HL-60 (cell line): ENCODE data around the gene WDR77.

Experiments used
- DNase-seq, 2 experiments: peaks; one replicate each; pipeline ENCODE4 v3.0.0-alpha.2; 2010 to 2020; ENCODE audit warnings: low read depth in 1 of 2, low spot score in 1 of 2
- H3K27ac ChIP-seq: fragments of 250-450 bp; sonication (Bioruptor Pico); replicated peaks from 2 replicates; pipeline ENCODE4 v1.5.1; 2020; ENCODE audit warnings: mild to moderate bottlenecking, moderate library complexity
- H3K27me3 ChIP-seq: fragments of 250-450 bp; sonication (Bioruptor Pico); 2 replicates; pipeline ENCODE4 v1.5.1; 2021; ENCODE audit warnings: mild to moderate bottlenecking, moderate library complexity; ENCODE audit not compliant: insufficient read depth, poor library complexity, severe bottlenecking
- H3K4me3 ChIP-seq: replicated peaks from 2 replicates; pipeline ENCODE4 v1.5.1; 2011; ENCODE audit warnings: mild to moderate bottlenecking, control low read depth, low read length; ENCODE audit not compliant: insufficient read depth
- GABPA ChIP-seq: IDR thresholded peaks from 2 replicates; pipeline ENCODE4 v1.6.1; 2012; ENCODE audit warnings: low read depth
- POLR2AphosphoS5 ChIP-seq: IDR thresholded peaks from 2 replicates; pipeline ENCODE4 v1.6.1; 2012; ENCODE audit warnings: low read depth
- SPI1 ChIP-seq: IDR thresholded peaks from 2 replicates; pipeline ENCODE4 v1.6.1; 2012; ENCODE audit warnings: low read depth, mild to moderate bottlenecking, borderline replicate concordance
- TF ChIP-seq, protein P1 (sequence below): IDR thresholded peaks from 2 replicates; pipeline ENCODE4 v1.6.1; 2012; ENCODE audit warnings: low read depth; ENCODE audit not compliant: insufficient replicate concordance
- TF ChIP-seq, protein P2 (sequence below): IDR thresholded peaks from one replicate; pipeline ENCODE4 v1.5.1; 2011; ENCODE audit warnings: low read length, control low read depth, inconsistent platforms; ENCODE audit not compliant: insufficient read depth

WDR77 gene

DNA sequence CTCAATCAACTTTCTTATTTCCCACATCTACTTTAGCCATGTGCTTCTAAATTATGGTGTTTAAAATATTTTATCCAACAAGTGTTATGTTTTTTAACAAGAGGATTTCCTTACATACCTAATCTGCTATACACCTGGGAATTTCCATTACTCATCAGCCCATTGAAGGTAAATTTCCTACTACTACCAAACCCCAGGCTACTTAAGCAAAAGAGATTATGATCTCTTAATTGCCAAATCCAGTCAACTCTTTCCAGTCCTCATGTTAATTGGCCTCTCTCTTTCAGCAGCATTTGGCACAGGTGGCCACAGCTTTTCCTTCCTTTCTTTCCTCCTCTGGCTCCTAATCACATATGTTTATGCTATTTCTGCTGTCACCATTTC lies 19.7 kb upstream of the WDR77 start:
- TF ChIP-seq POLR2AphosphoS5 (no peak), SPI1 (no peak), GABPA (no peak)
- TF ChIP-seq, protein P1, sequence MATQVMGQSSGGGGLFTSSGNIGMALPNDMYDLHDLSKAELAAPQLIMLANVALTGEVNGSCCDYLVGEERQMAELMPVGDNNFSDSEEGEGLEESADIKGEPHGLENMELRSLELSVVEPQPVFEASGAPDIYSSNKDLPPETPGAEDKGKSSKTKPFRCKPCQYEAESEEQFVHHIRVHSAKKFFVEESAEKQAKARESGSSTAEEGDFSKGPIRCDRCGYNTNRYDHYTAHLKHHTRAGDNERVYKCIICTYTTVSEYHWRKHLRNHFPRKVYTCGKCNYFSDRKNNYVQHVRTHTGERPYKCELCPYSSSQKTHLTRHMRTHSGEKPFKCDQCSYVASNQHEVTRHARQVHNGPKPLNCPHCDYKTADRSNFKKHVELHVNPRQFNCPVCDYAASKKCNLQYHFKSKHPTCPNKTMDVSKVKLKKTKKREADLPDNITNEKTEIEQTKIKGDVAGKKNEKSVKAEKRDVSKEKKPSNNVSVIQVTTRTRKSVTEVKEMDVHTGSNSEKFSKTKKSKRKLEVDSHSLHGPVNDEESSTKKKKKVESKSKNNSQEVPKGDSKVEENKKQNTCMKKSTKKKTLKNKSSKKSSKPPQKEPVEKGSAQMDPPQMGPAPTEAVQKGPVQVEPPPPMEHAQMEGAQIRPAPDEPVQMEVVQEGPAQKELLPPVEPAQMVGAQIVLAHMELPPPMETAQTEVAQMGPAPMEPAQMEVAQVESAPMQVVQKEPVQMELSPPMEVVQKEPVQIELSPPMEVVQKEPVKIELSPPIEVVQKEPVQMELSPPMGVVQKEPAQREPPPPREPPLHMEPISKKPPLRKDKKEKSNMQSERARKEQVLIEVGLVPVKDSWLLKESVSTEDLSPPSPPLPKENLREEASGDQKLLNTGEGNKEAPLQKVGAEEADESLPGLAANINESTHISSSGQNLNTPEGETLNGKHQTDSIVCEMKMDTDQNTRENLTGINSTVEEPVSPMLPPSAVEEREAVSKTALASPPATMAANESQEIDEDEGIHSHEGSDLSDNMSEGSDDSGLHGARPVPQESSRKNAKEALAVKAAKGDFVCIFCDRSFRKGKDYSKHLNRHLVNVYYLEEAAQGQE, result no peak
- TF ChIP-seq, protein P2, sequence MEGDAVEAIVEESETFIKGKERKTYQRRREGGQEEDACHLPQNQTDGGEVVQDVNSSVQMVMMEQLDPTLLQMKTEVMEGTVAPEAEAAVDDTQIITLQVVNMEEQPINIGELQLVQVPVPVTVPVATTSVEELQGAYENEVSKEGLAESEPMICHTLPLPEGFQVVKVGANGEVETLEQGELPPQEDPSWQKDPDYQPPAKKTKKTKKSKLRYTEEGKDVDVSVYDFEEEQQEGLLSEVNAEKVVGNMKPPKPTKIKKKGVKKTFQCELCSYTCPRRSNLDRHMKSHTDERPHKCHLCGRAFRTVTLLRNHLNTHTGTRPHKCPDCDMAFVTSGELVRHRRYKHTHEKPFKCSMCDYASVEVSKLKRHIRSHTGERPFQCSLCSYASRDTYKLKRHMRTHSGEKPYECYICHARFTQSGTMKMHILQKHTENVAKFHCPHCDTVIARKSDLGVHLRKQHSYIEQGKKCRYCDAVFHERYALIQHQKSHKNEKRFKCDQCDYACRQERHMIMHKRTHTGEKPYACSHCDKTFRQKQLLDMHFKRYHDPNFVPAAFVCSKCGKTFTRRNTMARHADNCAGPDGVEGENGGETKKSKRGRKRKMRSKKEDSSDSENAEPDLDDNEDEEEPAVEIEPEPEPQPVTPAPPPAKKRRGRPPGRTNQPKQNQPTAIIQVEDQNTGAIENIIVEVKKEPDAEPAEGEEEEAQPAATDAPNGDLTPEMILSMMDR, result no peak
- Histone ChIP-seq H3K27ac (no peak overlapping the region), H3K27me3 (no peaks in the 10 kb centered on the region), H3K4me3 (no peak overlapping the region)
- no peak for DNase-seq

DNA sequence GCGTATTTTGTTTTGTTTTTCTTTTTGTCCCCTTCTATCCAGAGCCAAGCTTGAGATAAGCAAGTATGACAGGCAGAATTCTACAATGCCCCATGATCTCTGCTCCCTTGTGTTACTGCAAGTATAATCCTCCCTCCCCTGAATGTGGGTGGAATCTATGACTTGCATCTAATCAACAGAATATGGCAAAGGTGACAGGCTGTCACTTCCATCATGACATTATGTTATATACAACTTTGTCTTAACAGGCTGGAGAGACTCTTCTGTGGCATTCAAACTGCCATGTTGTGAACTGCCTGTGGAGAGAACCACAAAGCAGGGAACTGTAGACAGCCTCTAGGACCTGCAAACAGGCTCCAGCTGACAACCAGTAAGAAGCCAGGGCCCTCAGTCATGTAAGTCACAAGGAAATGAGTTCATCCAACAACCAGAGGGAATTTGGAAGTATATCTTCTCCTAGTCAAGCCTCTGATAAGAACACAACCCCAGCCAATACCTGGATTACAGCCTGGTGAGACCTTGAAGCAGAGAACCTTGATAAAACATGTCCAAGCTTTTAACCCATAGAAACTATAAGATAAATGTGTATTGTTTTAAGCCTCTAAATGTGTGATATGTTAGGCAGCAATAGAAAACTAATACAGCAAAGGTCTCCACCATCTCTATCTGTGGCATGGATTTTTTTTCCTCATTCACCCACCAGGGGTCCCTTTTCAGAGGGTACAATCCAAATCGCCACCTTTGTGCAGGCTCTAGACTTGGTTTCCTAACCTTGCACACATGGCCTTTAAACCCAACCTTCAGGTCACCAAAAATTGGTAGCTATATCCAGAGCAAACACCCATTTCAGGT lies 19.0 kb upstream of the WDR77 start:
- no peak for DNase-seq
- no peak overlapping the region for H3K4me3 ChIP-seq
- H3K27ac ChIP-seq, result no peak overlapping the region
- no peak for TF ChIP-seq GABPA
- TF ChIP-seq, protein P2, result no peak
- TF ChIP-seq SPI1, result no peak
- TF ChIP-seq, protein P1, result no peak
- no peak for TF ChIP-seq POLR2AphosphoS5
- H3K27me3 ChIP-seq, result no peaks in the 10 kb centered on the region

DNA sequence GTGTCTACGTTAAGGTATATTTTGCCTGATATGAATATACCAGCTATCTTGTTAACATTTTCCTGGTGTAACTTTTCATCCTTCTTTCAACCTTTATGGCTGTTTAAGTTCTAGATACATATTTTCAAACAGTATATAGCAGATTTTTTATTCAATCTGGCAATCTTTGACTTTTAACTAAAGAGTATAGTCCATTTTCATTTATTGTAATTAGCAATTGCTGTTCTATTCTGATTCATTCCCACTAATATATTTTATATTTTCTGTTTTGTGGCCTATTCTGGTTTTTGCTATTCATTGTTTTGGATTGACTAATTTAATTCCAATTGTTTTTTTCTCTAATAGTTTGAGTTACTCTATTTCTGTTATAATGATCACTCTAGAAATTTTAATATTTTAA lies 17.4 kb upstream of the WDR77 start:
- DNase-seq, result no peak
- H3K27ac ChIP-seq, result no peak overlapping the region
- H3K4me3 ChIP-seq, result no peak overlapping the region
- TF ChIP-seq, protein P2, result no peak
- TF ChIP-seq SPI1 (no peak), GABPA (no peak), POLR2AphosphoS5 (no peak)
- TF ChIP-seq, protein P1, result no peak
- H3K27me3 ChIP-seq, result no peaks in the 10 kb centered on the region
